Measurements from ENCODE around the gene NHS. TPM values are rescaled to one million over a fixed set of nuclear protein-coding genes. Genes with fewer than 3 reads are reported as not detected.
A peak's percentile ranks its signal among the peaks of the same experiment; 100 is the strongest.

Gene NHS
- total RNA-seq, 1 donor from 2014 or later: 14.2 TPM

- DNase-seq (ENCODE audit: low read depth): no peak
These were observed 294.9 kb downstream of the NHS start for GRCh38 chrX:17669891-17670290.

GRCh38 chrX:17670874-17671273, 295.9 kb downstream of the NHS start:
- no peak for DNase-seq (ENCODE audit: low read depth)

GRCh38 chrX:17674601-17675000, 299.6 kb downstream of the NHS start:
- peak; percentile 52 for DNase-seq (ENCODE audit: low read depth)

- no peak for DNase-seq (ENCODE audit: low read depth)
These were observed 304.3 kb downstream of the NHS start for GRCh38 chrX:17679261-17679660.

- no peak for DNase-seq (ENCODE audit: low read depth)
These were observed 304.8 kb downstream of the NHS start for GRCh38 chrX:17679820-17680219.

- peak; percentile 58 for DNase-seq (ENCODE audit: low read depth)
These were observed 305.9 kb downstream of the NHS start for GRCh38 chrX:17680732-17681413.

GRCh38 chrX:17682259-17682658, 307.3 kb downstream of the NHS start:
- DNase-seq (ENCODE audit: low read depth): no peak

- DNase-seq (ENCODE audit: low read depth): no peak
These were observed 310.0 kb downstream of the NHS start for GRCh38 chrX:17685026-17685425.

GRCh38 chrX:17687648-17688047, 312.6 kb downstream of the NHS start:
- no peak for DNase-seq (ENCODE audit: low read depth)

GRCh38 chrX:17689971-17690409, 315.0 kb downstream of the NHS start:
- peak; percentile 74 for DNase-seq (ENCODE audit: low read depth)

- peak; percentile 44 for DNase-seq (ENCODE audit: low read depth)
These were observed 317.8 kb downstream of the NHS start for GRCh38 chrX:17692709-17693346.

- peak; percentile 38 for DNase-seq (ENCODE audit: low read depth)
These were observed 322.2 kb downstream of the NHS start for GRCh38 chrX:17697191-17697590.

- no peak for DNase-seq (ENCODE audit: low read depth)
These were observed 326.0 kb downstream of the NHS start for GRCh38 chrX:17700976-17701375.

GRCh38 chrX:17703201-17703600, 328.2 kb downstream of the NHS start:
- DNase-seq (ENCODE audit: low read depth): peak; percentile 51

- no peak for DNase-seq (ENCODE audit: low read depth)
These were observed 330.2 kb downstream of the NHS start for GRCh38 chrX:17705211-17705610.

GRCh38 chrX:17706676-17707075, 331.7 kb downstream of the NHS start:
- DNase-seq (ENCODE audit: low read depth): peak; percentile 81

GRCh38 chrX:17707731-17708130, 332.7 kb downstream of the NHS start:
- no peak for DNase-seq (ENCODE audit: low read depth)

- peak; percentile 43 for DNase-seq (ENCODE audit: low read depth)
These were observed 335.9 kb downstream of the NHS start for GRCh38 chrX:17710871-17711301.

GRCh38 chrX:17713288-17713687, 338.3 kb downstream of the NHS start:
- no peak for DNase-seq (ENCODE audit: low read depth)

- no peak for DNase-seq (ENCODE audit: low read depth)
These were observed 343.7 kb downstream of the NHS start for GRCh38 chrX:17718649-17719165.

- DNase-seq (ENCODE audit: low read depth): no peak
These were observed 344.7 kb downstream of the NHS start for GRCh38 chrX:17719711-17720110.

- DNase-seq (ENCODE audit: low read depth): no peak
These were observed 346.7 kb downstream of the NHS start for GRCh38 chrX:17721715-17722114.

- DNase-seq (ENCODE audit: low read depth): no peak
These were observed 350.2 kb downstream of the NHS start for GRCh38 chrX:17725181-17725580.
